PC-3 (cell line): Measurements from ENCODE around the gene MAPK4. TPM values are rescaled to one million over a fixed set of nuclear protein-coding genes. Genes with fewer than 3 reads are reported as not detected.

ENCODE experiments used
- ATAC-seq: fragments of 200-7000 bp; cut with Tn5 transposase; 2 replicates; pipeline ENCODE4 v1.9.1; 2020; ENCODE audit warnings: mild to moderate bottlenecking, moderate library complexity
- BruUV-seq: library from RNA; stranded (reverse); fragments of 400-500 nt; replicated peaks from 2 replicates; lab custom pipeline; 2021; lab: Mats Ljungman, UMichigan
- CTCF ChIA-PET: fragments of 300-600 bp; sonication (Branson Sonifier 250); formaldehyde crosslinking; loops from one replicate; lab custom pipeline; 2022; ENCODE audit warnings: antibody characterized with exemption; lab: Charles Lee
- POLR2A ChIA-PET: fragments of 300-600 bp; sonication (Branson Sonifier 250); formaldehyde crosslinking; loops from one replicate; lab custom pipeline; 2022; ENCODE audit warnings: antibody characterized with exemption; ENCODE audit not compliant: unreplicated experiment; lab: Charles Lee
- DNase-seq: peaks from one replicate; pipeline ENCODE4 v3.0.0-alpha.2; 2015
- H2AFZ ChIP-seq: fragments of 300-600 bp; sonication (generic); 2 replicates; pipeline ENCODE4 v1.6.0; 2016; ENCODE audit warnings: antibody characterized with exemption, low read length
- H3F3A ChIP-seq: fragments of 300-600 bp; sonication (generic); one replicate; pipeline ENCODE4 v1.6.0; 2017; ENCODE audit warnings: antibody characterized with exemption, low read length, control low read depth, mild to moderate bottlenecking; ENCODE audit not compliant: unreplicated experiment
- H3K27ac ChIP-seq: fragments of 300-600 bp; sonication (generic); 2 replicates; pipeline ENCODE4 v1.5.1; 2016; ENCODE audit warnings: mild to moderate bottlenecking, low read length
- H3K27me3 ChIP-seq: fragments of 300-600 bp; sonication (generic); 2 replicates; pipeline ENCODE4 v1.6.1; 2016; ENCODE audit warnings: low read length, mixed read lengths
- H3K36me3 ChIP-seq: fragments of 300-600 bp; sonication (generic); 2 replicates; pipeline ENCODE4 v1.6.1; 2016; ENCODE audit warnings: low read depth, mixed run types, low read length, mixed read lengths
- H3K4me1 ChIP-seq: fragments of 300-600 bp; sonication (generic); 2 replicates; pipeline ENCODE4 v1.5.1; 2016; ENCODE audit warnings: low read length; ENCODE audit not compliant: insufficient read depth
- H3K4me2 ChIP-seq: fragments of 300-600 bp; sonication (generic); 2 replicates; pipeline ENCODE4 v1.6.0; 2016; ENCODE audit warnings: low read length
- H3K4me3 ChIP-seq: fragments of 300-600 bp; sonication (generic); 2 replicates; pipeline ENCODE4 v1.5.1; 2016; ENCODE audit warnings: mild to moderate bottlenecking, low read length, mixed read lengths
- H3K79me2 ChIP-seq: fragments of 300-600 bp; sonication (generic); 2 replicates; pipeline ENCODE4 v1.6.1; 2017; ENCODE audit warnings: low read length, mixed read lengths
- H3K9ac ChIP-seq: fragments of 300-600 bp; sonication (generic); 2 replicates; pipeline ENCODE4 v1.6.0; 2016; ENCODE audit warnings: mild to moderate bottlenecking, low read length
- H3K9me2 ChIP-seq: fragments of 300-600 bp; sonication (generic); replicated peaks from 2 replicates; pipeline ENCODE4 v1.6.1; 2016; ENCODE audit warnings: mixed run types, low read length, mixed read lengths
- H3K9me3 ChIP-seq: fragments of 300-600 bp; sonication (generic); 2 replicates; pipeline ENCODE4 v1.6.1; 2016; ENCODE audit warnings: low read length, mixed read lengths
- H4K20me1 ChIP-seq: fragments of 300-600 bp; sonication (generic); 2 replicates; pipeline ENCODE4 v1.6.1; 2016; ENCODE audit warnings: low read length, mixed read lengths
- CTCF ChIP-seq: fragments of 300-600 bp; sonication (generic); conservative IDR thresholded peaks from 2 replicates; pipeline ENCODE4 v1.5.1; 2017; ENCODE audit warnings: antibody characterized with exemption, low read depth, mild to moderate bottlenecking, low read length
- EZH2 ChIP-seq: fragments of 300-600 bp; sonication (generic); IDR thresholded peaks from one replicate; pipeline ENCODE4 v1.6.1; 2017; ENCODE audit warnings: antibody characterized with exemption, mild to moderate bottlenecking, low read length; ENCODE audit not compliant: unreplicated experiment
- EZH2phosphoT487 ChIP-seq: fragments of 300-600 bp; sonication (generic); IDR thresholded peaks from 2 replicates; pipeline ENCODE4 v1.6.1; 2018; ENCODE audit warnings: mild to moderate bottlenecking, antibody characterized with exemption, low read length, borderline replicate concordance
- intact Hi-C: fragments of 100-400 bp; cut with micrococcal nuclease; formaldehyde crosslinking; loops from 2 replicates; pipeline ENCODE4 v1.9.0; 2023
- total RNA-seq: library from RNA; depleted of rRNA; stranded (reverse); fragments of >200 nt; gene quantifications from 2 replicates; pipeline ENCODE4 v1.2.3, GENCODE V29; 2014

MAPK4 gene
- total RNA-seq, 1 experiment from 2014 or later: not detected

- CTCF ChIA-PET: no interaction called here
These were observed 135.7 kb downstream of the MAPK4 start for GRCh38 chr18:50695431-50696176.

GRCh38 chr18:50696436-50696835 is 136.5 kb downstream of the MAPK4 start:
- no peak for ATAC-seq
- no peak for DNase-seq
- Histone ChIP-seq H3K4me2 (no peak overlapping the region), H3K9ac (no peak overlapping the region), H3K9me2 (no peaks in the 10 kb centered on the region), H3K36me3 (no peaks in the 10 kb centered on the region), H2AFZ (no peak overlapping the region), H3K27me3 (no peaks in the 10 kb centered on the region), H3K9me3 (no peaks in the 10 kb centered on the region), H3K4me3 (no peak overlapping the region), H4K20me1 (no peaks in the 10 kb centered on the region), H3K4me1 (no peaks in the 10 kb centered on the region), H3K27ac (no peak overlapping the region), H3F3A (no peaks in the 10 kb centered on the region), H3K79me2 (no peaks in the 10 kb centered on the region)
- TF ChIP-seq EZH2: no peak
- TF ChIP-seq EZH2phosphoT487: no peak
- no peak for TF ChIP-seq CTCF
- BruUV-seq: no TSS peak
- CTCF ChIA-PET: no interaction called here
- intact Hi-C loops: no loop called here
- POLR2A ChIA-PET: no interaction called here

More at GRCh38 chr18:50695431-50696176, 135.7 kb downstream of the MAPK4 start:
- no peaks in the 10 kb centered on the region for H3K79me2 ChIP-seq
- no peaks in the 10 kb centered on the region for H3K27me3 ChIP-seq
- TF ChIP-seq CTCF (no peak), EZH2phosphoT487 (no peak), EZH2 (no peak)
- H3F3A ChIP-seq: no peaks in the 10 kb centered on the region
- intact Hi-C loops: no loop called here
- H3K4me3 ChIP-seq: no peak overlapping the region
- no peak overlapping the region for H3K9ac ChIP-seq
- H4K20me1 ChIP-seq: no peaks in the 10 kb centered on the region
- no peak overlapping the region for H2AFZ ChIP-seq
- no peak overlapping the region for H3K4me2 ChIP-seq
- POLR2A ChIA-PET: no interaction called here
- H3K9me3 ChIP-seq: no peaks in the 10 kb centered on the region
- DNase-seq: no peak
- H3K27ac ChIP-seq: no peak overlapping the region
- H3K4me1 ChIP-seq: no peaks in the 10 kb centered on the region
- no peaks in the 10 kb centered on the region for H3K9me2 ChIP-seq
- BruUV-seq: no TSS peak
- no peak for ATAC-seq
- no peaks in the 10 kb centered on the region for H3K36me3 ChIP-seq

GRCh38 chr18:50696929-50697328 is 137.0 kb downstream of the MAPK4 start:
- no peak overlapping the region for H3K9ac ChIP-seq
- no peaks in the 10 kb centered on the region for H3K36me3 ChIP-seq
- TF ChIP-seq EZH2phosphoT487 (no peak), CTCF (no peak), EZH2 (no peak)
- H3K9me2 ChIP-seq: no peaks in the 10 kb centered on the region
- no peaks in the 10 kb centered on the region for H3F3A ChIP-seq
- no peaks in the 10 kb centered on the region for H3K79me2 ChIP-seq
- no peaks in the 10 kb centered on the region for H3K27me3 ChIP-seq
- no peak overlapping the region for H3K27ac ChIP-seq
- H3K4me2 ChIP-seq: no peak overlapping the region
- no TSS peak for BruUV-seq
- no peaks in the 10 kb centered on the region for H4K20me1 ChIP-seq
- intact Hi-C loops: no loop called here
- POLR2A ChIA-PET: no interaction called here
- H3K4me1 ChIP-seq: no peaks in the 10 kb centered on the region
- H2AFZ ChIP-seq: no peak overlapping the region
- CTCF ChIA-PET: no interaction called here
- no peak for ATAC-seq
- no peak for DNase-seq
- no peaks in the 10 kb centered on the region for H3K9me3 ChIP-seq
- no peak overlapping the region for H3K4me3 ChIP-seq
